EL (cell line): ENCODE measurements around the gene MORC2.

Experiments
- DNase-seq: peaks from one replicate; pipeline ENCODE4 v3.0.0-alpha.2; 2016

The MORC2 gene

GRCh38 chr22:30884211-30885000 is 84.2 kb downstream of the MORC2 start:
- no peak for DNase-seq

- no peak for DNase-seq
Observed at GRCh38 chr22:30883586-30884145, 84.9 kb downstream of the MORC2 start.

- DNase-seq = no peak
Observed at GRCh38 chr22:30882974-30883533, 85.5 kb downstream of the MORC2 start.

GRCh38 chr22:30882184-30882717 is 86.3 kb downstream of the MORC2 start:
- no peak for DNase-seq

GRCh38 chr22:30881361-30882183 is 87.0 kb downstream of the MORC2 start:
- no peak for DNase-seq

- DNase-seq = no peak
Observed at GRCh38 chr22:30880847-30881246, 87.7 kb downstream of the MORC2 start.

GRCh38 chr22:30880181-30880601 is 88.4 kb downstream of the MORC2 start:
- no peak for DNase-seq

- DNase-seq = no peak
Observed at GRCh38 chr22:30879415-30879797, 89.2 kb downstream of the MORC2 start.

GRCh38 chr22:30878516-30879414 is 89.8 kb downstream of the MORC2 start:
- DNase-seq = peak; percentile 12

GRCh38 chr22:30877662-30878515 is 90.7 kb downstream of the MORC2 start:
- DNase-seq = no peak

GRCh38 chr22:30876915-30877553 is 91.5 kb downstream of the MORC2 start:
- no peak for DNase-seq

- DNase-seq = no peak
Observed at GRCh38 chr22:30876221-30876751, 92.3 kb downstream of the MORC2 start.

GRCh38 chr22:30875481-30876215 is 92.9 kb downstream of the MORC2 start:
- DNase-seq = no peak
